Measurements from ENCODE around the gene BBS4.

Gene BBS4

DNA sequence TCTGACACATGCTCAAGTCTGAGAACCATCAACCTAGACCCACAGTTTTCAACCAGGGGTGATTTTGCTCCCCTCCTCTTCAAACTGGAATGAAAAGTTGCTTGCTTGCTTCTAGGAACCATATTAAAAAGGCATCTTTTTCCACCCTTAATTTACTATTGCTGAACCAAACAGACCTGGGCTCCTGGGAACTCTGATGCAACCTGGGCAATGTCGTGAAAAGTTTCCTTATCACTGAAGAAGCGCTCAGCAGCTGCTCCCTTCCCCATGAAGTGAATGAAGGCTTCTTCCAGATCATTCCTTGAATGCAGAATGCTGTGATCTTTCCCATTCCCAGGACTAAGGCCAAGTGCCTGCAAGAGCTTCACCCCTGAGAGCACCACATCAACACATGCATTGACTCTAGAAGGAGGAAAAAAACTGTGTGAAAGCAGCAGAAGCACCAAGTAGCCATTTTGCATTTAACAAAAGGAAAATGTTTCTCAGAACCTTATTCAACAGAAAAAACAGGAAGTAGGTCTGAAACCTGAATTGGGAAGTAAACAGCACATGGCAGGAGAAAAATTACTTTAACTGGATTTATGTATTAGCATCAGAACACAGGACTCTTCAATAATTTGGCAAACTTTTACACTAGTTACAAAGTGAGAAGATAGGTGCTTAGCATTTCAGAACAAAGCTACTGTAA is 88.8 kb downstream of the BBS4 start:
- no peak overlapping the region for H3K4me3 ChIP-seq (ENCODE audit: low read depth, low read length)
- no peak for DNase-seq (ENCODE audit: low read depth)

GRCh38 chr15:72778796-72779195 is 92.8 kb downstream of the BBS4 start:
- DNase-seq (ENCODE audit: low read depth), result no peak
- no peak overlapping the region for H3K4me3 ChIP-seq (ENCODE audit: low read depth, low read length)
- TF ChIP-seq CTCF (conservative IDR thresholded peaks at IDR 0.05; ENCODE audit: low read depth, low read length), result no peak

More for the DNA sequence above, 88.8 kb downstream of the BBS4 start:
- no peak for TF ChIP-seq CTCF (conservative IDR thresholded peaks at IDR 0.05; ENCODE audit: low read depth, low read length)

DNA sequence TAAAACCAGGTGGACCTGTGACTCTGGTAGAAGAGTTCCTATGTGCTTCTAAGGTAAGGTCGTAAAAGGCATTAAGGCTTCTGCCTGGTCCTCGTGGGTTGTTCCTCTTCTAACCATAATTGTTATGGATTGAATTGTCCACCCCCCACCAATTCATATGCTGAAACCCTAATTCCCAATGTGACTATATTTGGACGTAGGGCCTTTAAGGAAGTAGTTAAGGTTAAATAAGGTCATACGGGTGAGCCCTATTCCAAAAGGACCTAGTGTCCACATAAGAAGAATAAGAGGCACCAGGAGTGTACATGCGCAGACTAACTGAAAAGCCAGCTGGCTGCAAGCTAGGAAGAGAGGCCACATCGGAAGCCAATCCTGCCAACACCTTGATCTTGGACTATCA is 95.6 kb downstream of the BBS4 start:
- TF ChIP-seq CTCF (conservative IDR thresholded peaks at IDR 0.05; ENCODE audit: low read depth, low read length), result no peak
- DNase-seq (ENCODE audit: low read depth), result no peak
- H3K4me3 ChIP-seq (ENCODE audit: low read depth, low read length), result no peak overlapping the region

DNA sequence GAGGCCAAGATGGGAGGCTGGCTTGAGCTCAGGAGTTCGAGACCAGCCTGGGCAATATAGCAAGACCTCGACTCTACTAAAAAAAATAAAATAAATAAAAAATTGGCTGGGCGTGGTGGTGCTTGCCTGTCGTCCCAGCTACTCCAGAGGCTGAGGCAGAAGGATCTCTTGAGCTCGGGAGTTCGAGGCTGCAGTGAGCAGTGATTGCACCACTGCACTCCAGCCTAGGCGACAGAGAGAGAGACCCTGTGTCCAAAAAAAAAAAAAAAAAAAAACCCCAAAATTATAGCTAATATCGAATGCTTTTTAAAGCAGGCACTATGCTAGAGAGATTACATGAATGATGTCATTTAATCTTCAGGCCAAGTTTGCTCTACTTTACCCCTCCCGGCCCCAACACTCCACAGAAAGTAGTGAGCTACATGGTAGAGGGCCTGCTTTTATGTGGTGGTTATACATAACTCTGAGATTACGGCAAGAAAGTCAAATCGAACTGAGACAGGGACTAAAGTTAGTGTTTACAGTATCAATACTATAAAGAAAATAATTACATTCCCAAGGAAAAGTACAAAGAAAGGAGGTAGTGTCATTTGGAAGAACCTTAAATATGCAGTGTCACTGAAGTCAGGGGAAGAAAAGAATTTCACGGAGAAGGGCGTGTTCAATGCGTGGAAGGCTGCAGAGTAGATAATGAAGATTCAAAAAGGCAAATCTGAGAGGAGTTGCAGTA is 96.4 kb downstream of the BBS4 start:
- DNase-seq (ENCODE audit: low read depth), result peak; percentile 16
- TF ChIP-seq CTCF (conservative IDR thresholded peaks at IDR 0.05; ENCODE audit: low read depth, low read length), result no peak
- H3K4me3 ChIP-seq (ENCODE audit: low read depth, low read length), result peak overlapping the region; percentile 94

DNA sequence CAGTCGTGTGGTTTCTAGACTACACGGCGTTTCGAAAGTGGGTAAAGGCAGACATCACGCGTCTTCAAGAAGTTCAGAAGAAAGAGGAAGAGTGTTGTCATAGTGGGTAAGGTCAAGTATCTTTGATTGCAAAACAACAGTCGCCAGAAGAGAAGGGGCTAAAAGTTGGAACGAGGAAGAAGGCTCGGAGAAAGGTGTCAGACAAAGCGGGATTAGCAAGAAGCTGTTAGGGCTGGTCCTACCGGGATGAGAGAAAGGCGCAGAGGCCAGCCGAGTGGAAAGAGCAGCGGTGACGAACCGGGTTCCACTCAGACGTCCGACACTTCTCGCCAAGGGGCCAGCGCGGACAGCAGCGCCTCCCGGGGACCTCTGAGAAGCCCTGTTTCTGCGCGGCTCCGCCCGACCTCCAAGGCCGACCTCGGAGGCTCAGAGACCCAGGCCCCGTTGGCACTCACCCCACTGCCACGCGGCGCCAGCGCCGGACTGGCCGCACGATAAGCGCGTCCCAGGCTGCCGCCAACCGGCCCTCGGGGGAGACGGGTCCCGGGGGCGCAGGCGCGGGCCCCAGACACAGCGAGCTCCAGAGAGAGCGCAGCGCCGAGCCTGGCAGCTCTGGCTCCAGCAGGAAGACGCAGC is 97.1 kb downstream of the BBS4 start:
- peak; percentile 53 for DNase-seq (ENCODE audit: low read depth)
- H3K4me3 ChIP-seq (ENCODE audit: low read depth, low read length), result peak overlapping the region; percentile 94
- TF ChIP-seq CTCF (conservative IDR thresholded peaks at IDR 0.05; ENCODE audit: low read depth, low read length), result no peak

- H3K4me3 ChIP-seq (ENCODE audit: low read depth, low read length), result peak within 1 kb of the TSS; percentile 94
- peak; percentile 94 for DNase-seq (ENCODE audit: low read depth)
- peak; percentile 57 for TF ChIP-seq CTCF (conservative IDR thresholded peaks at IDR 0.05; ENCODE audit: low read depth, low read length)
Observed at GRCh38 chr15:72783640-72784455, 97.8 kb downstream of the BBS4 start, which contains the start of gene ADPGK. Gene ADPGK, minus strand, starts transcription at chr15:72783758. Its CDS starts 67 bp downstream, at chr15:72783691.
